ENCODE data around the gene ATP5IF1. TPM values are rescaled to one million over a fixed set of nuclear protein-coding genes. Genes with fewer than 3 reads are reported as not detected.
A peak's percentile ranks its signal among the peaks of the same experiment; 100 is the strongest.

The ATP5IF1 gene
- total and polyA plus RNA-seq, 10 of the 15 experiments (the other 5 are each of a cell fraction or from before 2014, with no cell fraction given), result 253 to 1,210 (median 418) TPM

- no peak for TF ChIP-seq SREBF1 (IDR thresholded peaks at IDR 0.05; ENCODE audit: low read length)
- TF ChIP-seq POLR2AphosphoS5 (IDR thresholded peaks at IDR 0.05; ENCODE audit: low read length), result no peak
- TF ChIP-seq STAT3 (IDR thresholded peaks at IDR 0.05; ENCODE audit: low read depth, low read length), result no peak
- TF ChIP-seq EP300 (IDR thresholded peaks at IDR 0.05; ENCODE audit: borderline replicate concordance in 1 of 2, control insufficient read depth in 1 of 2, low read depth in 2 of 2, low read length in 2 of 2), result no peak
- TF ChIP-seq CREB1 (IDR thresholded peaks at IDR 0.05; ENCODE audit: low read depth), result no peak
- no peak for TF ChIP-seq ASH2L (IDR thresholded peaks at IDR 0.05; ENCODE audit: borderline replicate concordance, low read depth)
- TF ChIP-seq TAF1 (IDR thresholded peaks at IDR 0.05; ENCODE audit: borderline replicate concordance, low read depth, low read length), result no peak
- TF ChIP-seq CREM (IDR thresholded peaks at IDR 0.05; ENCODE audit: low read depth), result no peak
- no peak for TF ChIP-seq CBX3 (IDR thresholded peaks at IDR 0.05; ENCODE audit: borderline replicate concordance, low read depth)
- no peak for TF ChIP-seq HCFC1 (IDR thresholded peaks at IDR 0.05; ENCODE audit: low read length)
- no peak for TF ChIP-seq ETV6 (conservative IDR thresholded peaks at IDR 0.05 in 1 of 2, IDR thresholded peaks at IDR 0.05 in 1 of 2; ENCODE audit: borderline replicate concordance in 1 of 2, low read depth in 1 of 2)
- TF ChIP-seq RUNX3 (IDR thresholded peaks at IDR 0.05; ENCODE audit: low read length), result peak; percentile 68
- TF ChIP-seq BCL3 (IDR thresholded peaks at IDR 0.05; ENCODE audit: borderline replicate concordance, insufficient read depth, low read depth, low read length, poor library complexity, severe bottlenecking), result no peak
- no peak for TF ChIP-seq MLLT1 (IDR thresholded peaks at IDR 0.05)
- TF ChIP-seq PAX5 (IDR thresholded peaks at IDR 0.05; ENCODE audit: borderline replicate concordance, low read depth, low read length), result no peak
- peak; percentile 99 for TF ChIP-seq RAD21 (IDR thresholded peaks at IDR 0.05; ENCODE audit: insufficient read depth, low read depth, low read length)
- TF ChIP-seq BRCA1 (IDR thresholded peaks at IDR 0.05; ENCODE audit: low read depth, low read length), result no peak
Observed at GRCh38 chr1:28208818-28209441, 27.0 kb upstream of the ATP5IF1 start (continued).
